ENCODE data around the gene NCOA6. TPM values are rescaled to one million over a fixed set of nuclear protein-coding genes. Genes with fewer than 3 reads are reported as not detected.
"Not testable (repeated sequence)": the region's sequence is repeated elsewhere in the genome, so short reads cannot be mapped to it uniquely, and the experiment has no call there.

NCOA6 gene
- total RNA-seq, 1 donor from 2014 or later = 14.0 TPM

- no peak for TF ChIP-seq CTCF (IDR thresholded peaks at IDR 0.05; ENCODE audit: borderline replicate concordance)
- Histone ChIP-seq H3K27me3 (ENCODE audit: low read depth) (no peaks in the 10 kb centered on the region), H3K4me1 (peaks cover 64% of the 10 kb centered on the region), H3K27ac (replicated peaks) (no peak overlapping the region), H3K9me3 (replicated peaks) (peaks cover 3% of the 10 kb centered on the region), H3K4me3 (no peak overlapping the region), H3K36me3 (no peaks in the 10 kb centered on the region)
- intact Hi-C loops (cut with micrococcal nuclease) = no loop called here
- DNase-seq = no peak
Observed at GRCh38 chr20:34817801-34818200, 7.7 kb downstream of the NCOA6 start.

- H3K4me3 ChIP-seq = no peak overlapping the region
- H3K9me3 ChIP-seq (replicated peaks) = peaks cover 3% of the 10 kb centered on the region
- H3K27me3 ChIP-seq (ENCODE audit: low read depth) = no peaks in the 10 kb centered on the region
- no peak overlapping the region for H3K27ac ChIP-seq (replicated peaks)
- TF ChIP-seq CTCF (IDR thresholded peaks at IDR 0.05; ENCODE audit: borderline replicate concordance) = no peak
- DNase-seq = no peak
- peaks cover 59% of the 10 kb centered on the region for H3K4me1 ChIP-seq
- intact Hi-C loops (cut with micrococcal nuclease) = no loop called here
- H3K36me3 ChIP-seq = no peaks in the 10 kb centered on the region
Observed at GRCh38 chr20:34817072-34817471, 8.4 kb downstream of the NCOA6 start.

- H3K27ac ChIP-seq (replicated peaks) = no peak overlapping the region
- intact Hi-C loops (cut with micrococcal nuclease) = no loop called here
- H3K36me3 ChIP-seq = no peaks in the 10 kb centered on the region
- DNase-seq = no peak
- TF ChIP-seq CTCF (IDR thresholded peaks at IDR 0.05; ENCODE audit: borderline replicate concordance) = no peak
- no peak overlapping the region for H3K4me3 ChIP-seq
- peaks cover 57% of the 10 kb centered on the region for H3K4me1 ChIP-seq
- H3K27me3 ChIP-seq (ENCODE audit: low read depth) = no peaks in the 10 kb centered on the region
- H3K9me3 ChIP-seq (replicated peaks) = peaks cover 3% of the 10 kb centered on the region
Observed at GRCh38 chr20:34815636-34816035, 9.8 kb downstream of the NCOA6 start.

DNA sequence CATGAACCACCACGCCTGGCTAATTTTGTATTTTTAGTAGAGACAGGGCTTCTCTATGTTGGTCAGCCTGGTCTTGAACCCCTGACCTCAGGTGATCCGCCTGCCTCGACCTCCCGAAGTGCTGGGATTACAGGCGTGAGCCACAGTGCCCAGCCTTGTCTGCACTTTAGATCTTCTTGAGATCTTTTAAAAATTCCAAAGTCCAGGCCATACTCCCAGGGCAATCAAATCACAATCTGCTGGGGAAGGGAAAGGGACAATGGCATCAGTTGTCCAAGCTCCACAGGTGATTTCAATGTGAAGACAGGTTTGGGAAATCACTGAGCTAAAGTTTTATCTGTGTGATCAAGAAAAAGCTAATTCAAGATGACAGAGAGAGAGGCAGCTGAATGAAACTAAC lies 16.9 kb downstream of the NCOA6 start:
- TF ChIP-seq CTCF (IDR thresholded peaks at IDR 0.05; ENCODE audit: borderline replicate concordance) = no peak
- H3K27me3 ChIP-seq (ENCODE audit: low read depth) = no peaks in the 10 kb centered on the region
- peaks cover 45% of the 10 kb centered on the region for H3K4me1 ChIP-seq
- H3K9me3 ChIP-seq (replicated peaks) = no peaks in the 10 kb centered on the region
- no peak for DNase-seq
- no peak overlapping the region for H3K4me3 ChIP-seq
- intact Hi-C loops (cut with micrococcal nuclease) = no loop called here
- H3K36me3 ChIP-seq = no peaks in the 10 kb centered on the region
- H3K27ac ChIP-seq (replicated peaks) = no peak overlapping the region

- DNase-seq; H3K36me3 ChIP-seq; intact Hi-C loops (cut with micrococcal nuclease); H3K27ac ChIP-seq (replicated peaks); H3K9me3 ChIP-seq (replicated peaks); H3K4me3 ChIP-seq; H3K27me3 ChIP-seq (ENCODE audit: low read depth): not testable (repeated sequence)
- peaks cover 45% of the 10 kb centered on the region for H3K4me1 ChIP-seq
Observed at GRCh38 chr20:34807944-34808465, 17.4 kb downstream of the NCOA6 start.

GRCh38 chr20:34806255-34806654 lies 19.2 kb downstream of the NCOA6 start:
- H3K36me3 ChIP-seq = no peaks in the 10 kb centered on the region
- no peak overlapping the region for H3K27ac ChIP-seq (replicated peaks)
- no peak for DNase-seq
- H3K27me3 ChIP-seq (ENCODE audit: low read depth) = no peaks in the 10 kb centered on the region
- peaks cover 35% of the 10 kb centered on the region for H3K4me1 ChIP-seq
- intact Hi-C loops (cut with micrococcal nuclease) = no loop called here
- TF ChIP-seq CTCF (IDR thresholded peaks at IDR 0.05; ENCODE audit: borderline replicate concordance) = no peak
- no peak overlapping the region for H3K4me3 ChIP-seq
- no peaks in the 10 kb centered on the region for H3K9me3 ChIP-seq (replicated peaks)

Data from left ventricle myocardium inferior (tissue), 1 donor.